Stimulated activated CD4-positive, alpha-beta T cell treated with anti-CD3 and anti-CD28 coated beads, Interleukin-12 subunit alpha, Interleukin-12 subunit beta, amount 100 ng/mL, for 4 hours (primary cell): ENCODE measurements around the gene SASH3.
"Not testable (repeated sequence)": the region's sequence is repeated elsewhere in the genome, so short reads cannot be mapped to it uniquely, and the experiment has no call there.

Experiments used
- DNase-seq: peaks from one replicate; pipeline ENCODE4 v3.0.0-alpha.2; 2020

The SASH3 gene

DNA sequence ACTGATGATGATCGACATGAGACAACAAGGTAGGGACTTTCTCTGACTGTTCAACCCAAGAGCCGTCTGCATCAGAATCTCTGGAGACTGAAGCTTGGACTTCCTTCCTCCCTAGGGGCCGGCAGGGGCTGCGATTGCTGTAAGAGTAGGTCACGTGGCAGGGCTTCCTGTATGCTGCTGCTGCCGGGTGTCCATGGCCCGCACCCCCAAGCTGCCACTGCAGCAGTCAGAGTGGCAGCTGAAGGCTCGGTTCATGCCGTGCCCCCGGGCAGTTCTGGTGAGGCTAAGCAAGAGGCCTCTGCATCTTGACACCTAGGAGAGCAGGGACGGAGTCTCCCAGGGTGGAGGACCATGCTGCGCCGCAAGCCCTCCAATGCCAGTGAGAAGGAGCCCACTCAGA lies at the start of gene SASH3:
SASH3 (plus strand) TSS at position 203 of the 400 bp plus-strand sequence; CDS start at position 352, 149 bp downstream.
- DNase-seq, result peak; percentile 32

DNA sequence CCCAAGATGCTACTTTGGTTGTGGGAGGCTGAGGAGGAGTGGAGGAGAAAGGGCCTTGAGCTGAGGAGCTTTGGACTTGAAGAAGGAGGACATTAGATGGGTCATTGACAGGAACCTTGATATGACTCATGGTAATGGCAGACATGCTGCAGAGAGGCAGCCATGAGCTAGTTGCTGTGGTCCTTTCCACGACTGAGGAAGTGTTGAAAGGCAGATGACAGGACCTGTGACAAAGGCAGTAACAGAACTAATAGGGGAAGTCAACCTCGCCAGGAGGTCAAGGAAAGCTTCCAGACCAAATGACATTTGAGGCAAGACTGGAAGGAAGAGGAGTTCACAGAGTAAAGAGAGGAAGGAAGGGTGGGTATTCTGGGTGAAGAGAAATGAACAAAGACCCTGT lies 48.5 kb upstream of the SASH3 start:
- no peak for DNase-seq

DNA sequence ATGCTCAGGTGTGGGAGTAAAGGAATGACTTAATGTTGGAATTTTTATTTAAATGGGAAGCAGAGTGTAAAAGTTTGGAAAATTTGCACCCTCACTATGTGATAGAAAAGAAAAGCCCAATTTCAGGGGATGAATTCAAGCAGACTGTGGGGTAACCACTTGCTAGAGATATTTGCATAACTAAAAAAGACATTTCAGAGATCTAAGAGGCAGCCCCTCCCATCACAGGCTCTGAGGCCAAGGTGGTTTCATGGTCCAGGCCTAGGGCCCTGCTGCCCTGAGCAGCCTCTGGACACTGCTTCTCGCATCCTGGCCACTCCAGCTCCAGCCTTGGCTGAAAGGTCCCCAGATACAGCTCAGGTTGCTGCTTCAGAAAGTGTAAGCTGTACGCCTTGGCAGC lies 46.9 kb upstream of the SASH3 start:
- DNase-seq, result no peak

DNA sequence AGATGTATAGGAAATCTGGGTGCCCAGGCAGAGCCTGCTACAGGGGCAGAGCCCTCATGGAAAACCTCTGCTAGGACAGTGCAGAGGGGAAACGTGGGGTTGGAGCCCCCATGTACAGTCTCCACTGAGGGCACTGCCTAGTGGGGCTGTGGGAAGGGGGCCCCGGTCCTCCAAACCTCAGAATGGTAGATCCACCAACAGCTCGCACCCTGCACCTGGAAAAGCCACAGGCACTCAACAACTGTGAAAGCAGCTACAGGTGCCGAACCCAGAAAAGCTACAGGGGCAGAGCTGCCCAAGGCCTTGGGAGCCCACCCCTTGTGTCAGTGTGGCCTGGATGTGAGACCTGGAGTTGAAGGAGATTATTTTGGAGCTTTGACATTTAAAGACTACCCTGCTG lies 46.4 kb upstream of the SASH3 start:
- DNase-seq, result no peak

DNA sequence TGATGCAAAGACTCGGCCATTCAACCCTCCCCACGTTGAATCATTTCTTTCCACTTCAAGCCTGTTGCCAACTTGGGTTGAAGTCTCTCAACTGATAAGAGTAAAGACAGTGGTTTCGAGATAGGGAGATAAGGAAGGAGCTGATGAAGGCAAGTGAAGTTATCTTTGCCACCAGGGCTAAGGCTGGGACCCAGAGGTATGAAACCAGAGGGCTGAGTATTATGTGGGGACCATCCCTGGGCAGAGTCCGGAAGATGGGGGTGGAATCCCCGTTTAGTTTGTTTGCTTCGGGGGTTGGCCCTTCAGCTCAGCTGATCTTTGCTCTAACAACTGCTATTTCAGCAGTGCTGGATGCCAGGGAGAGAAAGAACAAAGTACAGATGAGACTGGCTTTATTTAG lies 43.3 kb upstream of the SASH3 start:
- no peak for DNase-seq

DNA sequence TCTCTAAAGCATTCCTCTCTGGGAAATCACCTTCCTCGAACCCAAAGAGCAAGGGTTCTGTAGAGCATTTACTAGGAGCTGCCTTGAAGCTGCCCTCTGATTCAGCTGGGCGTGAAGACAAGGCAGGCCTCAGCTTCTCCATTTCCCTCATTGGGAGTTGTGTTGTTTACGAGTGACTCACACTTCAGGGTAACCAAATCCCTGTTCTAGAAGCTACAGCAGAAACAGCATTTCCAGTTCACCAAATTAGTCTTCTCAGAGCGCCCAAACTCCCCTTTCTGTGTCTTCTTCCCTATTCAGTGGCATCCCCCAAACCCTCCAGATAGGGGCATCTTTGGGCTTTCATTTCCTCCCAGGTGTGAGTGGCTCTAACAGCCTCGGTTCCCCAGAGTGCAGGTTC lies 41.8 kb upstream of the SASH3 start:
- DNase-seq, result no peak

DNA sequence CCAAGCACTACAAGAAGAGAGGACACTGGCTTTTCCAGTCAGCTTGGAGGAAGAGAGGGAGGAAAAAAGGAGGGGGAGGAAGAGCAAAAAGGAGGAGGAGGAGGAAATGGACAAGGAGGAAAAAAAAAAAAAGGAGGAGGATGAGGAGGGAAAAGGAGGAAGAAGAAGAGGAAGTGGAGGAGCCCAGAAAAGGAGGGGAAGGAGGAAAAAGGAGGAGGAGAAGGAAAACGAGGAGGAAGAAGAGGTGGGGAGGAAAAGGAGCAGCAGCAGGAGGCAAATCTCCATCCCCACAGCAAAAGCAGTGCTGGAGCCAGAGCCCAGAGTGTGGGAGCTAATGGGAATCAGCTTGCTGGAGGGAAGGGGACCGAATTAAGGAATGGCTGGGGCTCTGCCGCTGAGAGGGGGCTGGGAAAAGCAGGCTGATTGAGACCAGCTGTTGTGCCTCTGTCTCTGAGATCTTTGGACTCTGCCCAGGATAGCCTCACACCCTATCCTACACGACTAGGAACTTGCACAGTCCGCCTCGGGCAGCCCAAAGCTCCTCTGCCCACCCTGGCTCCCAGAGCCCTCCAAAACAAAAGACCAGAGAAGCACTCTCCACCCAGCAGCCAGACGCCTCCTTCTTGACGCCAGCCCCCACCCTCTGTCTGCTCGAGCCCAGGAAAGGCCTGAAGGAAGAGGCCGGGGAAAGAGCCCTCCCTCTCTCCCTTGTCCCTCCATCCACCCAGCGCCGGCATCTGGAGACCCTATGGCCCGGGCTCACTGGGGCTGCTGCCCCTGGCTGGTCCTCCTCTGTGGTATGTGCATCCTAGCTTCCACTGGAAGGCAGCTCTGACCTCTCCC lies 41.1 kb upstream of the SASH3 start, which contains the start of gene XPNPEP2:
XPNPEP2 (plus strand) TSS at position 514 of the 843 bp plus-strand sequence; CDS start at position 749, 235 bp downstream.
- no peak for DNase-seq

DNA sequence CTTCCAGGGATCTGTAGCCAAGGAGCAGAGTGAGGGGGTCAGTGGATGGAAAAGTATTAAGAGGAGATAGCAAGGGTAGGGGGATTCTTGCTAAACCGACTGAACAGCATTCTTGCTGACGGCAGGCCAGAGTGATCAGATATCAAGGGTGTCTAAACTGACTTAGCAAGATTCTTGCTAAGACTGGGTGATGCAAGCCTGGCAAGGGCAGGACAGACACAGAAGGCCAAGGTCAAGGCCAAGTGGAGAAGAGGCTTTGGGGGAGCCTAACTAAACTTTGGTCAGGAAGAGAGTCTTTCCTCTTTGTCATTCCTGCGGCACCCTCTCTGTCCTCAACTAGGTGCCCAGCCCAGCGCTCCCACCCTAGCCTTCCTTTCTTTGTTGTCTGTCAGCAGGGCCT lies 40.2 kb upstream of the SASH3 start:
- no peak for DNase-seq

DNA sequence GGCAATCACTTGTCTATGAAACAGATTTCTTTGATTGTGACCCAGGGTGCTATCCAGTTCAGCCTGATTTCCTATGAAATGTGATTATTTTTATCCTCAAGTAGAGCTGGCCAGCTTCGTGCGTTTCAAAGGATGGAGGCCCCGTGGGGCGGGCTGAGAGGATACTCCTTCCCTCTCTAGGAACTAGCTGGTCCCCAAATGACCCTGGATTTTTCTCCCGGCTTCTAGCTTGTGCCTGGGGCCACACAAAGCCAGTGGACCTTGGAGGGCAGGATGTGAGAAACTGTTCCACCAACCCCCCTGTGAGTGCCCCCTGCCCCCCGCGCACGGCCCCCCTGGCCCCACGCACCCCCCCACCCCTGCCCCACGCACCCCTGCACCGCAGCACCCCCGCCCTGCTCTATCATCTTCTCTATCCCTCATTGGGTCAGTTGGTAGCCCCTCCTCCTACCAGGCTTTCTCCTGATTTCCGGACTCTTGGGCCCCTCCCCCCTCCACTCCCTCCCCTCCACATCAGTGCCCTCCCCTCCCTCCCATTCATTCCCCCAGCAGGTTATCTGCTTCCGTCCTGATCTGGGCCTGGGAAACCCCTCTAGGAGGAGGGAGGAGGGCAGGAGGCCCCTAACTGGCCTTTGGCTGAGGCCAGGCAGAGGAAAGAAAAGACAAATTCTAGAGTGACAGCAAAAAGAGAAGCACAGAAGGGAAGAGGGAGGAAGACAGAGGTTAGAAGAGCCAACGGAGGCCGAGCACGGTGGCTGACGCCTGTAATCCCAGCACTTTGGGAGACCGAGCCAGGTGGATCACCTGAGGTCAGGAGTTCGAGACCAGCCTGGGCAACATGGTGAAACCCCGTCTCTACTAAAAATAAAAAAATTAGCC lies 37.6 kb upstream of the SASH3 start:
- DNase-seq, result no peak

DNA sequence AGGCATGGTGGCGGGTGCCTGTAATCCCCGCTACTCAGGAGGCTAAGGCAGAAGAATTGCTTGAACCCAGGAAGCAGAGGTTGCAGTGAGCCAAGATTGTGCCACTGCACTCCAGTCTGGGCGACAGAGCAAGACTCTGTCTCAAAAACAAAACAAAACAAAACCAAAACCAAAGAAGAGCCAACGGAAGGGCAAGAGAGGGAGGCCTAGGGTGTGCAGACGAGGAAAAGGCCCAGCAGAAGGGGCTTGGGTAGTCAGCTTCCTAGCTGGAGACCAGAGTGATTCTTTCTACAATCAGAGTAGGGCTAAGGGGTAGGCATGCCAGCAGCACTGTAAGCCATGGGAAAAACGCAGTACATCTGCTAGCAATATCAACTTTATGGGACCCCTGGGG lies 37.0 kb upstream of the SASH3 start:
- DNase-seq, result not testable (repeated sequence)

DNA sequence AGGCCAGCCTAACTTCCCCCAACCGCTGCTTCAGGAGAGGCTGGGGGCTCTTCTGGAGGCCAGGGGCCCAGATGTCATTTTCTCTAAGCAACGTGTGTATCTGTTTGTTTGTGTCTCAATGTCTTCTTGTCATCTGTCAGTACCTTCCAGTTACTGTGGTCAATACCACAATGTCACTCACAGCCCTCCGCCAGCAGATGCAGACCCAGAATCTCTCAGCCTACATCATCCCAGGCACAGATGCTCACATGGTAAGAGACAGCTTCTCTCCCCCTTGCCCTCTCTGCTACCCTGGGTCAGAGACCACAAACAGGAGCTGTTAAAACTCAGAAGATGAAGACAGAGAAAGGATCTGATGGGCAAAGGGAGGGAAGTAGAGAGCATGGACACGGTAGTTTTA lies 35.9 kb upstream of the SASH3 start:
- DNase-seq, result no peak

DNA sequence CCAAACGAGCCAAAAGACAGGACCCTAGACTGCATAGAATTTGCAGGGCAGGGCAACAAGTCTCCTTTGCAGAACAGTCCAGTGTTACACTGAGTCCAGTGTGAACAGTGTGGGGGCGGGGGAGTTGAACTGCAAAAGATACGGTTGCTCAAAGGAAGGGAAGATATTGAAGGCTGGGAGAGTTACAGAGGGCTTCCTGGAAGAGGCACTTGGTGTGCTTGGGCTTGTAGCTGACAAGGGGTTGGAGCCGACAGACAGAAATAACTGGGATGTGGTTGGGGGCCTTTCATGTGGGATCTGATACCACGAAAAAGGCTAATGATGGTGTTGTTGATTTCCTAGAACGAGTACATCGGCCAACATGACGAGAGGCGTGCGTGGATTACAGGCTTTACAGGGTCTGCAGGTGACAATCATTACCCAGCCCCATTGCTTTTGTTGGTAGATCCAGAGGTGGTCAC lies 34.9 kb upstream of the SASH3 start:
- DNase-seq, result no peak

DNA sequence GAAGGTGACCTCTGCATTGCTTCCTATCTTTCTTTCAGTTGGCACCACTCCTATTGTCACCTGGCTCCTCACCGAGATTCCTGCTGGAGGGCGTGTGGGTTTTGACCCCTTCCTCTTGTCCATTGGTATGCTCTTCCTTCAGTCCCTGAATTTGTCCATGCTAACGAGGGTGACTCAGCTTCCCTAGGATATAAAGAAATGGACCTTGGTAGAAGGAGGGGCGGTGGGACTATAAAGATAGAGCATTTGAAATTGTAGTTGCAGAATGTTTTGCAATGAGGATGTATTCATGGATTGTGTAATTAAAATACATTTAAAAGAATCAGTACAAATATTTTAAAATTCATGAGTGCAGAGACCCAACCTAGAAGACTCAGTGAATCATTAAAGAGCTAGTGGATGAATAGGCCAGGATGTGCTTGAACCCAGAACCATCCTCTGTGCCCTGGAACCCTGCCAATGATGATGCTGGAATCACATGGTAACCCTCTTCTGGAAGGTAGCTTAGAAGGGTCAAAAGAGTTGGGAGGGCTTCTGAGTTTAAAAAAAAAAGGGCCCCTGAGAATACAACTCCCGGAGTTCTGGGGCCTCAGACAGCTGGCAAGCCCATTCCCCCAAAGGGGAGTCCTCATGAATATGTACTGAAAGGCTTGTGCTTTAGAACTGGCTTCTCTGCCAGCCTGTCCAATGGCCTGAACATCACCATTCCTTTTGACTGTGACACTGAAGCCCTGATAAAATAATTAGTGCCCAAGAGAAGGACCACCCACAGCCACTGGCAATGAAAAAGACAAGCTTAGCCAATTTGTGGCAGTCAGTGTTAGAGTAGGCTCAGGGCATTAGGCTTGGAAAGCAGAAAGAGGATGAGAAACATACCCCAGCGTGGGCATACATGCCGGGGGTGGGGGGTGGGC lies 32.9 kb upstream of the SASH3 start:
- no peak for DNase-seq

DNA sequence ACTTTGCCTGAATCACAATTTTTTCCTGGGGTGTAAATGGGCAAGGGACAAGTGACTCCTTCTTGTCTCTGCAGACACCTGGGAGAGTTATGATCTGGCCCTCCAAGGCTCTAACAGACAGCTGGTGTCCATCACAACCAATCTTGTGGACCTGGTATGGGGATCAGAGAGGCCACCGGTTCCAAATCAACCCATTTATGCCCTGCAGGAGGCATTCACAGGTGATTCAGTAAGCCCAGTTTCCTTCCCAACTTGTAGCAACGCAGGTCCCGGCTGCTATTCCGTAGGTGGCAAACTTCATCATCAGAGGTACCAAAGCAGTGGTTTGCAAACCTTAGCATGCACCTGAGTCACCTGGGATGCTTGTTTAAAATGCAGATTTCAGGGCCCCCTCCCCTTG lies 32.2 kb upstream of the SASH3 start:
- no peak for DNase-seq

DNA sequence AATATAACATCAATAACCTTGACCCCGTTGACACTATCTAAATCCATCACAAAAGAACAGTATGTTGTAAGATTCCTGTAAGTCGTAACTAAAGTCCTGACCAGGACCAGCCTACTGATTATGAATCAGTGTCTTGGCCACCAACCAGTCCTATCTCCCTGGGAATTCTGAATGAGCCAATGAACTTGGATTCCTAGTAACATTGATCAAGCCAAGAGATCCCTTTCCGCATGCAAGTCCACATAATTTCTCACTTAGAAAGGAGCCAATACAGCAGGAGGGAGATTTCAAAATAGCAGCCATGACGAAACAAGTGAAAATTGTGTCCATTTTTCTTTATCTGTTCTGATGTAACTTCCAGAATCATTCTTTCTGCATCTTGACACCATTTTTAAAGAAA lies 31.4 kb upstream of the SASH3 start:
- no peak for DNase-seq

DNA sequence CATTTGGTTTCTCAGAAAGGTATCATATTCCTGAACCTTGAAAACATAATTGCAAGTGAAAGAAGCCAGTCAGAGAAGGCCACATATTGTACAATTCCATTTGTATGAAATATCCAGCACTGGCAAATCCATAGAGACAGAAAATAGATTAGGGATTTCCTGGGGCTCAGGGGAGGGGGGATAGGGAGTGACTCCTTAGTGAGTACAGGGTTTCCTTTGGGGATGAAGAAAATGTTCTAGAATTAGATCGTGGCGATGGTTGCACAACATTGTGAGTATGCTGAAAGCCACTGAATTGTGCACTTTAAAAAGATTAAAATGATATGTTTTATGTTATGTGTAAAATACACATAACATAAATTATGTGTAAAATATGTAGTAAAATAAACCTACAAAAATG lies 30.7 kb upstream of the SASH3 start:
- DNase-seq, result no peak

DNA sequence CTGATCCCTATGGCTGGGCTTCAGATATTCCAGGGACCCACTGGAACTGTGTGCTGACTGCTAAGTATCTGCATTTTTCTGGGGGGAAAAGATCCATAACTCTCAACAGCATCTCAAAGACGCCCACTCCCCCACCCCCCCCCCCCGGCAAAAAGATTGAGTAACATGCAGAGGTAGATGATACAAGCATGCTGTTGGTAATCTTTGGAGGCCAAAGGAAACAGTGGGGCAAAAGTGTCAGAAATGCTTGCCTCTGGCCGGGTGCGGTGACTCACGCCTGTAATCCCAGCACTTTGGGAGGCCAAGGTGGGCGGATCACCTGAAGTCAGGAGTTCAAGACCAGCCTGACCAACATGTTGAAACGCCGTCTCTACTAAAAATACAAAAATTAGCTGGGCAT lies 28.8 kb upstream of the SASH3 start:
- no peak for DNase-seq

DNA sequence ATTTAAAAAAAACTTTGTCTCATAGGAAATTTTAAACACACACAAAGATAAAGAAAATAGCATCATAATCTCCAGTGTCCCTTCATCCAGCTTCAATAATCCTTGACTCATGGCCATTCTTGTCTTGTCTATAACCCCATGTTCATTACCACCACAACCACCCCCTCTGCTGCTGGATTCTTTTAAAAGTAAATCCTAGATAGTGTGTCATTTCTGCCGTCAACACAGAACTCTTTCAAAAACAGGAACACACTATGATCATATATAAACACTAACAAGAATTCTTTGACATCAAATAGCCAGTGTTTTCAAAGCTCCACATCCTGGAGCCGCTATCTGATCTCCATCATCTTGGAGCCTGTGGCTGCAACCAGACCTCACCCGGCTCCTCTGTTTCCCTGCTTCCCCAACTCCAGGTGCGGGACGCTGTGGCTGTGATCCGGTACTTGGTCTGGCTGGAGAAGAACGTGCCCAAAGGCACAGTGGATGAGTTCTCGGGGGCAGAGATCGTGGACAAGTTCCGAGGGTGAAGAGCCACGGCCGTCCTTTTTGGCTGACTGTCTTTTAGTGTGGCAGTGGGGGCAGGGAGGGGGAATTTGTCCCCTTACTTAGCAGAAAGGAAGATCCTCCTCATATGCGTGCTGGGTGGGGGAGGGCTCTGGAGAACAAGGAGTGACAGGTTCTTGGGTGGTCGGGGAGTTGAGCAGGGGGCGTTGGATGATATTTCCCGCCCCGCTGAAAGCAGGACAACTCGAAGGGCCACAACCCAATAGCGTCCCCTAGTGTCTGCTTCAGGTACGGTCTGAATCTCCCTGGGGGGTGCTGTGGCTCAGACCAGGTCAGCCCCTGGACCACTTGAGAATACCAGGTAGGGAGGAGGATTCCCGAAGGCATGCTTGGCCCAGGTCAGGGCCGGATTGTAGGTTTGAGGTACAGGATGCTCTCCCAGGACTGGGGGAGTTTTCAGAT lies 25.4 kb upstream of the SASH3 start:
- no peak for DNase-seq

DNA sequence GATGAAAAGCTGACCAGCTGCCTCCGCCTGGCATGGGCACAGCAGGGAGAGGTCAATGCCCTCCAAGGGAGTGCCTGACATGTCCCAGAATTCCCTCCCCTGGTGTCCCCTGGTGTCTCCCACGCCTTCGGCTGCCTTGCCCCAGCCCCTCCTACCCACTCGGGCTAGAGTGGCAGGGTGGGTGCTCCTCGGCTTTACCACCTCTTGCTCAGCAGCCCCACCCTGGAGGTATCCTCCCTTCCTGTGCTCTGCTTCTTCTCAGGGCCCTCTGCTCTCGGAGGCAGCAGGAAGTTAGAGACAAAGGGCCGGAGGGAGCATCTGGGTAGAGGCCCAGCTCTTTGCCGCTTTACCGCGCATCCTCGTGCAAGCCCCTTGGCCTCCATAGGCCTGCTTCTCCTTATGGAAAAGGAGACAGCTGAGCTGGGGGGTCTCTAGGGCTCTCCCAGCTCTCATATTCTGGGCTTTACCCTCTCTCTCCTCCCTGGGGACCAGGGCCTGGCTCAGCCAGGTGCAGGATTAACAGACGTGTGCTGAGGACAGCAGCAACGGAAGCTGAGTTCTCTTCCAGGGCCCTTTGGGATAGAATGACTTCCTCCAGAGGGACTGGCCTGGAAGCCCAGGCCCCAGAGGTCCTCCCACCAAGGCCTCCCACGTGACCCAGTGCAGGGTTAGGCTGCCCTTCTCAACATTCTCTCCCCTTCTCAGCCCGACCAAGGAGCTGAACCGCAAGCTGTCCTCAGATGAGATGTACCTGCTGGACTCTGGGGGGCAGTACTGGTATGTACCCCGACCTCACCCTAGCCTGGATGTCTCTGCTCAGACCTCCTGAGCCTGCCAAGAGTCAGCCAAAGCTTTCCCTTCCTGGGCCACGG lies 23.7 kb upstream of the SASH3 start:
- DNase-seq, result no peak

DNA sequence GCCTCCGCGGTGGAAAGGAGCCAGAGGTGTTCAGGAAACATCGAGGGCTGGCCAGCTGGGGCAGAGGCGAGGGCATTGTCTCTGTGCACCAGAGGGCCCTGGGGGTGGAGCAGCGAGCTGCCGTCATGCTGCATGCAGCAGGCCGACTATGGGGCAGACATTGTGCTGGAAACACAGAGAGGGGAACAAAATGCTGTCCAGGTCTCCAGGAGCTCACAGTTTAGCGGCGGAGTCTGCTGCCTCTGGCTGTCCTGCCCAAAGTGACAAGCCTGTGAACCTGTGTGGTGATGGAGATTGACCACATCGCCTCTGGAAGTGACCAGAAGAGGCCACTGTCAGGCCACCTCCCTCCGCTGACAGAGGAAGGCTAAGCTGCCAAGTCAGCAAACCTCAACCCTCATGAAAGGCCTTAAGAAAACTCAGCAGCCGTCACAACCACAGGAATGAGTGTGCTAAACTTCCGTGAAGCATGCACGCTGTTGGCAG lies 20.1 kb upstream of the SASH3 start:
- peak; percentile 31 for DNase-seq
